Prostate gland (tissue), 2 donors: Measurements from ENCODE around the gene DPP3.

Experiments used
- POLR2A ChIP-seq: fragments of 450-650 bp; IDR thresholded peaks from one replicate; pipeline ENCODE4 v1.6.1; 2016; ENCODE audit warnings: antibody characterized with exemption, mild to moderate bottlenecking
- POLR2AphosphoS5 ChIP-seq: sonication (generic); formaldehyde crosslinking; IDR thresholded peaks from one replicate; pipeline ENCODE4 v1.6.1; 2017; ENCODE audit warnings: antibody characterized with exemption
- TF ChIP-seq, protein P1 (sequence below), 4 experiments: fragments of 200-600 bp in 2 of 4; fragments of 450-650 bp in 2 of 4; sonication (generic) in 2 of 4; IDR thresholded peaks; 1 replicate in 3 of 4; 2 replicates in 1 of 4; pipeline ENCODE4 v1.5.1; 2016 to 2019; ENCODE audit warnings: antibody characterized with exemption in 4 of 4, mild to moderate bottlenecking in 2 of 4, moderate library complexity in 2 of 4

DNA sequence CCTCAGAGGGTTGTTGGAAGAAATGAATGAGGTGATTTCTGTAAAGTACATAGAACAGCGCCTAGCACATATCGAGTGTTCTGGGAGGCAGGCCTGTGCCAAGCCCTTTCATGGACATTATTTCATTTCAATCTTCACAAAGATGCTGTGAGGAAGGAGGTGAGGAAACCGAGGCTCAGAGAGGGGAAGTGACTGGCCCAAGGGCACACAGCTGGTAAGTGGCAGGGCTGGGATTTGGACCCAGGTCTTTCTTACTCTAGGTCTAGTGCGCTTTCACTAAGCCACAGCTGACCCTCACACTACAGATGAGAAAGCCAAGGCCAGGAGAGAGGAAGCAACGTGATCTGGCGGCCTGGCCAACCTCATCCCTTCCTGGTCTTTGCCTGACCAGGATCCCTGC is 11.5 kb upstream of the DPP3 start:
- TF ChIP-seq, protein P1, sequence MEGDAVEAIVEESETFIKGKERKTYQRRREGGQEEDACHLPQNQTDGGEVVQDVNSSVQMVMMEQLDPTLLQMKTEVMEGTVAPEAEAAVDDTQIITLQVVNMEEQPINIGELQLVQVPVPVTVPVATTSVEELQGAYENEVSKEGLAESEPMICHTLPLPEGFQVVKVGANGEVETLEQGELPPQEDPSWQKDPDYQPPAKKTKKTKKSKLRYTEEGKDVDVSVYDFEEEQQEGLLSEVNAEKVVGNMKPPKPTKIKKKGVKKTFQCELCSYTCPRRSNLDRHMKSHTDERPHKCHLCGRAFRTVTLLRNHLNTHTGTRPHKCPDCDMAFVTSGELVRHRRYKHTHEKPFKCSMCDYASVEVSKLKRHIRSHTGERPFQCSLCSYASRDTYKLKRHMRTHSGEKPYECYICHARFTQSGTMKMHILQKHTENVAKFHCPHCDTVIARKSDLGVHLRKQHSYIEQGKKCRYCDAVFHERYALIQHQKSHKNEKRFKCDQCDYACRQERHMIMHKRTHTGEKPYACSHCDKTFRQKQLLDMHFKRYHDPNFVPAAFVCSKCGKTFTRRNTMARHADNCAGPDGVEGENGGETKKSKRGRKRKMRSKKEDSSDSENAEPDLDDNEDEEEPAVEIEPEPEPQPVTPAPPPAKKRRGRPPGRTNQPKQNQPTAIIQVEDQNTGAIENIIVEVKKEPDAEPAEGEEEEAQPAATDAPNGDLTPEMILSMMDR (IDR thresholded peaks at IDR 0.05) = no peak
- TF ChIP-seq POLR2A (no peak), POLR2AphosphoS5 (no peak)
